Fibroblast of pulmonary artery (primary cell): ENCODE results near the gene TRMT10B.
"Not testable (repeated sequence)": the region's sequence is repeated elsewhere in the genome, so short reads cannot be mapped to it uniquely, and the experiment has no call there.

Experiments used
- DNase-seq: peaks from one replicate; pipeline ENCODE4 v3.0.0-alpha.2; 2010; ENCODE audit warnings: low read depth
- H3K4me3 ChIP-seq: replicated peaks from 2 replicates; pipeline ENCODE4 v1.5.1; 2011; ENCODE audit warnings: low read depth, mild to moderate bottlenecking, control low read depth, low read length, moderate library complexity
- TF ChIP-seq, protein P1 (sequence below): IDR thresholded peaks from 2 replicates; pipeline ENCODE4 v1.5.1; 2011; ENCODE audit warnings: mild to moderate bottlenecking, control low read depth, low read length, inconsistent platforms; ENCODE audit errors: missing control alignments

Gene TRMT10B

DNA sequence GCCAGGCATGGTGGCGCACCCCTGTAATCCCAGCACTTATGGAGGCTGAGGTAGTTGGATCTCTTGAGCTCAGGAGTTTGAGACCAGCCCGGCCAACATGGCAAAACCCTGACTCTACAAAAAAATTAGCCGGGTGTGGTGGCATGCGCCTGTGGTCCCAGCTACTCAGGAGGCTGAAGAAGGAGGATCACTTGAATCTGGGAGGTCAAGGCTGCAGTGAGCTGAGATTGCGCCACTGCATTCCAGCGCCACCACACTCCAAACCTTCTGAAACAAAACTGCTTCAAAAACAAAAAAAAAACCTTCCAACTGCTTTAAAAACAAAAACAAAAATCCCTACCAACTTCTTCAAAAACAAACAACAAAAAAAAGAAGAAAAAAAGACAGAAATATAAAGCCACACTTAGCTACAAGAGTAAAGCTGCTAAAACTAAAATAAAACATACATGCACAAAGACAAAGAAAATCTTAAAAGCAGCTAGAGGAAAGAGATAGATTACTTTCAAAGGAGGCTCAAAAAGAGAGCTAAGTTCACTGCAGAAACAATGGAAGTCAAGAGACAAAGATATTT is 58.4 kb downstream of the TRMT10B start:
- TF ChIP-seq, protein P1, sequence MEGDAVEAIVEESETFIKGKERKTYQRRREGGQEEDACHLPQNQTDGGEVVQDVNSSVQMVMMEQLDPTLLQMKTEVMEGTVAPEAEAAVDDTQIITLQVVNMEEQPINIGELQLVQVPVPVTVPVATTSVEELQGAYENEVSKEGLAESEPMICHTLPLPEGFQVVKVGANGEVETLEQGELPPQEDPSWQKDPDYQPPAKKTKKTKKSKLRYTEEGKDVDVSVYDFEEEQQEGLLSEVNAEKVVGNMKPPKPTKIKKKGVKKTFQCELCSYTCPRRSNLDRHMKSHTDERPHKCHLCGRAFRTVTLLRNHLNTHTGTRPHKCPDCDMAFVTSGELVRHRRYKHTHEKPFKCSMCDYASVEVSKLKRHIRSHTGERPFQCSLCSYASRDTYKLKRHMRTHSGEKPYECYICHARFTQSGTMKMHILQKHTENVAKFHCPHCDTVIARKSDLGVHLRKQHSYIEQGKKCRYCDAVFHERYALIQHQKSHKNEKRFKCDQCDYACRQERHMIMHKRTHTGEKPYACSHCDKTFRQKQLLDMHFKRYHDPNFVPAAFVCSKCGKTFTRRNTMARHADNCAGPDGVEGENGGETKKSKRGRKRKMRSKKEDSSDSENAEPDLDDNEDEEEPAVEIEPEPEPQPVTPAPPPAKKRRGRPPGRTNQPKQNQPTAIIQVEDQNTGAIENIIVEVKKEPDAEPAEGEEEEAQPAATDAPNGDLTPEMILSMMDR = no peak
- no peak for DNase-seq
- H3K4me3 ChIP-seq = no peak overlapping the region

DNA sequence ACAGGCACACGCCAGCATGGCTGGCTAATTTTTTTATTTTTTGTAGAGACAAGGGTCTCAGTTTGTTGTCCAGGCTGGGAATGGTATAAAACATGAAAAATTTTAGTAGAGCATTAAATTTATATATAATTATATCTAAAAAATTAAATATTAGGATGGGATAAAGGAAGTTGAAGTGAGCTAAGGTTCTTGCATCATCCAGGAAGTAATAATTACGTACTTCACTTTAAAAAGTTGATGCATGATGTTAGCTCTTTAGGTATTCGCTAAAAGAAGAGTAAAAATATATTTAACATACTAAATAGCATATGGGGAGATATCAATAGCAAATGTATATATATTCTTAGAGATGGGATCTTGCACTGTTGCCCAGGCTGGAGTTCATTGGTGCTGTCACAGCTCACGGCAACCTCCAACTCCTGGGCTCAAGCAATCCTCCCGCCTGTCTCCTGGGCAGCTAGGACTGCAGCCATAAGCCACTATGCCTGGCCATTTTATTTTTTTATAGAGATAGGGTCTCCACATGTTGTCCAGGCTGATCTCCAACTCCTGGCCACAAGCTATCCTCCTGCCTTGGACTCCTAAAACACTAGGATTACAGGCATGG is 59.3 kb downstream of the TRMT10B start:
- TF ChIP-seq, protein P1 = no peak
- H3K4me3 ChIP-seq = no peak overlapping the region
- DNase-seq = no peak

DNA sequence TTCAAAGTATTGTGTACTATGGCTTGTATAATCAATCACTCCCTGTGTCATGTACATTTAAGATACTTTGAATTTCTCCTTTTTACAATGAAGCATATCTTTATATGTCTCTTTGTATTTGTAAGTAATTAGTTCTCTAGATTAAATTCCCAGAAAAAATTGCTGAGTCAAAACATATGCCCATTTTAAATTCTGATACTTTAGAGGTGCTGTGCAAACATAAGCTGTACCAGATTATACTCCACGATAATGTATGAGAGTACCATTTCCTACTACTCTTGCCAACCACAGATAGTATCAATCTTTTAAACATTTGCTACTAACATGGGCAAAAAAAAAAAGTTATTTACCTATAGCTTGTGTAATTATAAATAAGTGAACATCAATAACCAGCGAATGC is 65.2 kb downstream of the TRMT10B start:
- H3K4me3 ChIP-seq = no peak overlapping the region
- DNase-seq = no peak
- TF ChIP-seq, protein P1 = no peak

DNA sequence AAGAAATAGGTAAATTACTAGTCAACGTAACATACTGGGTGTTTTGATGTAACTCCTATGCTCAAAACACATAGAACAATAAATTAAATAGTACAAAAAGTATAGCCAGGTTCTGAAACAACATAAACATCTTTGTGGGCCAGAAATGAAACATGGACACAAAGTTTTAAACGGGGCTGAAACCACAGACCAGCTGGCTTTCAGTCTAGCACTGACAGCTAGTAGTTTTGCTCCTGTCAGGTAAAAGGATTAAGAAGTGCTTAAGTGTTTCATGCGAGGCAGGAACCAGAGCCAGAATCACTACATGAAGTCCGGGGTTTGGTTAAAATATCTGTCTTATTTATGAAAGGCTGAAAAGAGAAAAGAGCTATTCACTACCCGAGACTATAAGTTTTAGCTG is 66.5 kb downstream of the TRMT10B start:
- TF ChIP-seq, protein P1 = no peak
- H3K4me3 ChIP-seq = no peak overlapping the region
- no peak for DNase-seq

DNA sequence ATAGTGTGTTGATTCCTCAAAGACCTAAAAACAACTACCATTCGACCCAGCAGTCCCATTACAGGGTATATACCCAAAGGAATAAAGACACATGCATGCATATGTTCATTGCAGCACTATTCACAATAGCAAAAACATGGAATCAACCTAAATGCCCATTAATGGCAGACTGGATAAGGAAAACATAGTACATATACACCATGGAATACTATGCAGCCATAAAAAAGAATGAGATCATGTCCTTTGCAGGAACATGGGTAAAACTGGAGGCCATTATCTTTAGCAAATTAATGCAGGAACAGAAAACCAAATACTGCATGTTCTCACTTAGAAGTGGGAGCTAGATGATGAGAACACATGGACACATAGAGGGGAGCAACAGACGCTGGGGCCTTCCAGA is 71.6 kb downstream of the TRMT10B start:
- not testable (repeated sequence) for H3K4me3 ChIP-seq, DNase-seq

DNA sequence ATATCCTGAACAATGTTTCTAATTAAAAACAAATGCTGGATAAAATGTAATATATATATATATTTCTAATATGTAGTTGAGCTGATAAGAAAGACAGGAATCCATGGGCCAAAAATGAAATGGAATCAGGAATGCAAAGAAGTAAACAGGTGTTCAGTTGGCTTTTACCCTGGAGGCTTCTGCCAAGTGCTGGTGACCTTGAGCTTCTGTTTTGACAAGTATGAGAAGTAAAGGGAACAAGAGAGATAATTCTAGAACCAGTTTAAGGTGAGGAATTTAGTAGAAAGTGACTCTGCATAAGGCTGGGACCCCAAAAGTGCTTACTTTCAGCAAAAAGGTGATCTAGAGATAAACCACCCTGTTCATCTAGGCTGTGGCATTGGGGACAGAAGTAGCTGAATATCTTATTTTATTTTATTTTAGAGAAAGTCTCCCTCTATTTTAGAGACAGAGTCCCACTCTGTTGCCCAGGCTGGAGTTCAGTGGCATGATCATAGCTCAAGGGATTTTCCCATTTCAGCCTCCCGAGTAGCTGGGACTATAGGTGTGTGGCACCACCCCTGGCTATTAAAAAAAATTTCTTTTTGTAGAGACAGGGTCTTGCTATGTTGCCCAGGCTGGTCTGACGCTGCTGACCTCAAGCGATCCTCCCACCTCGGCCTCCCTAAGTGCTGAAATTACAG is 74.0 kb downstream of the TRMT10B start:
- TF ChIP-seq, protein P1 = no peak
- H3K4me3 ChIP-seq = no peak overlapping the region
- DNase-seq = no peak
